ENCODE data around the gene MGAT5. TPM values are rescaled to one million over a fixed set of nuclear protein-coding genes. Genes with fewer than 3 reads are reported as not detected.

MGAT5 gene
- total RNA-seq, 1 experiment from 2014 or later, result 34.0 TPM

GRCh38 chr2:134259994-134260393, 6.1 kb downstream of the MGAT5 start:
- RAD21 ChIA-PET (ENCODE audit: low non-redundant PET in 1 of 2, low total read pairs in 2 of 2, uncharacterized antibody in 2 of 2, unreplicated experiment in 2 of 2), result no interaction called here
- H3K27ac ChIP-seq (ENCODE audit: low read depth, low read length), result no peak overlapping the region
- H3K79me2 ChIP-seq (ENCODE audit: insufficient read depth, low read length), result no peaks in the 10 kb centered on the region
- POLR2A ChIA-PET, result no interaction called here
- H3K36me3 ChIP-seq (ENCODE audit: control insufficient read depth in 1 of 2, insufficient read depth in 2 of 2, low read length in 2 of 2), result no peaks in the 10 kb centered on the region
- no TSS peak for BruUV-seq (replicated peaks)
- DNase-seq (ENCODE audit: low read depth, low spot score), result no peak
- no peak for ATAC-seq
- H3K4me2 ChIP-seq (ENCODE audit: low read length), result no peak overlapping the region
- H3K4me3 ChIP-seq (replicated peaks in 1 of 2; ENCODE audit: low read depth in 1 of 2, low read length in 2 of 2), result no peak overlapping the region
- H3K9ac ChIP-seq (ENCODE audit: low read length), result no peak overlapping the region
- TF ChIP-seq, protein P1, sequence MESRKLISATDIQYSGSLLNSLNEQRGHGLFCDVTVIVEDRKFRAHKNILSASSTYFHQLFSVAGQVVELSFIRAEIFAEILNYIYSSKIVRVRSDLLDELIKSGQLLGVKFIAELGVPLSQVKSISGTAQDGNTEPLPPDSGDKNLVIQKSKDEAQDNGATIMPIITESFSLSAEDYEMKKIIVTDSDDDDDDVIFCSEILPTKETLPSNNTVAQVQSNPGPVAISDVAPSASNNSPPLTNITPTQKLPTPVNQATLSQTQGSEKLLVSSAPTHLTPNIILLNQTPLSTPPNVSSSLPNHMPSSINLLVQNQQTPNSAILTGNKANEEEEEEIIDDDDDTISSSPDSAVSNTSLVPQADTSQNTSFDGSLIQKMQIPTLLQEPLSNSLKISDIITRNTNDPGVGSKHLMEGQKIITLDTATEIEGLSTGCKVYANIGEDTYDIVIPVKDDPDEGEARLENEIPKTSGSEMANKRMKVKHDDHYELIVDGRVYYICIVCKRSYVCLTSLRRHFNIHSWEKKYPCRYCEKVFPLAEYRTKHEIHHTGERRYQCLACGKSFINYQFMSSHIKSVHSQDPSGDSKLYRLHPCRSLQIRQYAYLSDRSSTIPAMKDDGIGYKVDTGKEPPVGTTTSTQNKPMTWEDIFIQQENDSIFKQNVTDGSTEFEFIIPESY (IDR thresholded peaks at IDR 0.05; ENCODE audit: extremely low read depth, insufficient replicate concordance, low read length), result no peak
- TF ChIP-seq TCF7L2 (IDR thresholded peaks at IDR 0.05; ENCODE audit: borderline replicate concordance, extremely low read depth, insufficient read depth, insufficient read length) (no peak), ZNF274 (IDR thresholded peaks at IDR 0.05; ENCODE audit: low read depth, low read length) (no peak), MAX (IDR thresholded peaks at IDR 0.05) (no peak), FOSL1 (IDR thresholded peaks at IDR 0.05; ENCODE audit: low read depth) (no peak), REST (IDR thresholded peaks at IDR 0.05; ENCODE audit: low read depth) (no peak), EGR1 (IDR thresholded peaks at IDR 0.05; ENCODE audit: low read depth) (no peak), SP1 (IDR thresholded peaks at IDR 0.05; ENCODE audit: low read depth) (no peak), EZH2 (IDR thresholded peaks at IDR 0.05) (no peak), RAD21 (IDR thresholded peaks at IDR 0.05; ENCODE audit: low read depth) (no peak), SRF (IDR thresholded peaks at IDR 0.05; ENCODE audit: low read depth) (no peak), CBX3 (IDR thresholded peaks at IDR 0.05; ENCODE audit: low read depth) (no peak)
- TF ChIP-seq, protein P2, sequence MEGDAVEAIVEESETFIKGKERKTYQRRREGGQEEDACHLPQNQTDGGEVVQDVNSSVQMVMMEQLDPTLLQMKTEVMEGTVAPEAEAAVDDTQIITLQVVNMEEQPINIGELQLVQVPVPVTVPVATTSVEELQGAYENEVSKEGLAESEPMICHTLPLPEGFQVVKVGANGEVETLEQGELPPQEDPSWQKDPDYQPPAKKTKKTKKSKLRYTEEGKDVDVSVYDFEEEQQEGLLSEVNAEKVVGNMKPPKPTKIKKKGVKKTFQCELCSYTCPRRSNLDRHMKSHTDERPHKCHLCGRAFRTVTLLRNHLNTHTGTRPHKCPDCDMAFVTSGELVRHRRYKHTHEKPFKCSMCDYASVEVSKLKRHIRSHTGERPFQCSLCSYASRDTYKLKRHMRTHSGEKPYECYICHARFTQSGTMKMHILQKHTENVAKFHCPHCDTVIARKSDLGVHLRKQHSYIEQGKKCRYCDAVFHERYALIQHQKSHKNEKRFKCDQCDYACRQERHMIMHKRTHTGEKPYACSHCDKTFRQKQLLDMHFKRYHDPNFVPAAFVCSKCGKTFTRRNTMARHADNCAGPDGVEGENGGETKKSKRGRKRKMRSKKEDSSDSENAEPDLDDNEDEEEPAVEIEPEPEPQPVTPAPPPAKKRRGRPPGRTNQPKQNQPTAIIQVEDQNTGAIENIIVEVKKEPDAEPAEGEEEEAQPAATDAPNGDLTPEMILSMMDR (IDR thresholded peaks at IDR 0.05 in 2 of 3, conservative IDR thresholded peaks at IDR 0.05 in 1 of 3; ENCODE audit: borderline replicate concordance in 1 of 3, insufficient read depth in 1 of 3, low read depth in 2 of 3, low read length in 2 of 3), result no peak
- CTCF ChIA-PET, result interaction anchor here (0.7 kb wide), 1 partner anchor 741 kb away, joined by 3 read pairs; no protein-coding TSS in a partner anchor
- no peaks in the 10 kb centered on the region for H3K9me3 ChIP-seq (ENCODE audit: control insufficient read depth in 1 of 2, insufficient read depth in 1 of 2, low read depth in 1 of 2, low read length in 2 of 2)
- no peaks in the 10 kb centered on the region for H3K27me3 ChIP-seq (ENCODE audit: insufficient read depth, low read length)
- no peaks in the 10 kb centered on the region for H3K4me1 ChIP-seq (ENCODE audit: control insufficient read depth in 1 of 2, insufficient read depth in 2 of 2, low read length in 2 of 2)
- intact Hi-C loops (cut with micrococcal nuclease), result no loop called here
- H3K9me2 ChIP-seq (ENCODE audit: insufficient read depth), result no peaks in the 10 kb centered on the region
- no peaks in the 10 kb centered on the region for H4K20me1 ChIP-seq (ENCODE audit: insufficient read depth)
- H2AFZ ChIP-seq (ENCODE audit: low read depth, low read length, poor library complexity, severe bottlenecking), result no peak overlapping the region

Measured in HCT116 (cell line).